Colonic mucosa (tissue), 4 donors: ENCODE data around the gene PPM1H. TPM values are rescaled to one million over a fixed set of nuclear protein-coding genes. Genes with fewer than 3 reads are reported as not detected.

Source experiments
- DNase-seq: peaks from one replicate; pipeline ENCODE4 v3.0.0-alpha.2; 2020
- H3K27ac ChIP-seq: fragments of 200-600 bp; one replicate; pipeline ENCODE4 v1.8.0; 2021
- H3K27me3 ChIP-seq: fragments of 200-600 bp; one replicate; pipeline ENCODE4 v1.8.0; 2021
- H3K36me3 ChIP-seq: fragments of 200-600 bp; one replicate; pipeline ENCODE4 v1.8.0; 2021
- H3K4me1 ChIP-seq: fragments of 200-600 bp; one replicate; pipeline ENCODE4 v1.8.0; 2021; ENCODE audit warnings: mild to moderate bottlenecking
- H3K4me3 ChIP-seq: fragments of 200-600 bp; one replicate; pipeline ENCODE4 v1.8.0; 2021
- H3K9ac ChIP-seq, 2 donors: one replicate each; pipeline ENCODE4 v1.7.0; 2013; ENCODE audit warnings: control low read depth in 2 of 2, low read depth in 2 of 2, low read length in 2 of 2
- H3K9me3 ChIP-seq: fragments of 200-600 bp; one replicate; pipeline ENCODE4 v1.8.0; 2021
- CTCF ChIP-seq: fragments of 200-600 bp; IDR thresholded peaks from one replicate; pipeline ENCODE4 v1.8.0; 2022; ENCODE audit warnings: antibody characterized with exemption, mild to moderate bottlenecking
- intact Hi-C: fragments of 100-400 bp; cut with DNase I; formaldehyde crosslinking; loops from one replicate; pipeline ENCODE4 v1.14.1; 2022
- total RNA-seq, 2 donors: library from RNA; stranded (reverse); fragmentation: NEBNext Ultra II Directional in 1 of 2; extraction: Animal tissue kit (Norgen Biotek cat#: 25700) in 1 of 2; gene quantifications; one replicate each; pipeline ENCODE4 v1.2.1, GENCODE V29; 2021
- donor health status: healthy.
- donor health status: DM: no; HTN: no; CAD: no.
- donor health status: DM: no; HTN: no; CAD: no.

Gene PPM1H
- total RNA-seq, 2 donors from 2014 or later: 7.4 to 8.1 TPM

GRCh38 chr12:62876938-62877548 is 57.9 kb downstream of the PPM1H start:
- no peak for TF ChIP-seq CTCF
- DNase-seq: no peak
- no peaks in the 10 kb centered on the region for H3K4me1 ChIP-seq
- no peaks in the 10 kb centered on the region for H3K27me3 ChIP-seq
- H3K27ac ChIP-seq: no peak overlapping the region
- H3K9ac ChIP-seq: no peak overlapping the region
- no peak overlapping the region for H3K4me3 ChIP-seq
- no peaks in the 10 kb centered on the region for H3K9me3 ChIP-seq
- H3K36me3 ChIP-seq: no peaks in the 10 kb centered on the region
- intact Hi-C loops: no loop called here

DNA sequence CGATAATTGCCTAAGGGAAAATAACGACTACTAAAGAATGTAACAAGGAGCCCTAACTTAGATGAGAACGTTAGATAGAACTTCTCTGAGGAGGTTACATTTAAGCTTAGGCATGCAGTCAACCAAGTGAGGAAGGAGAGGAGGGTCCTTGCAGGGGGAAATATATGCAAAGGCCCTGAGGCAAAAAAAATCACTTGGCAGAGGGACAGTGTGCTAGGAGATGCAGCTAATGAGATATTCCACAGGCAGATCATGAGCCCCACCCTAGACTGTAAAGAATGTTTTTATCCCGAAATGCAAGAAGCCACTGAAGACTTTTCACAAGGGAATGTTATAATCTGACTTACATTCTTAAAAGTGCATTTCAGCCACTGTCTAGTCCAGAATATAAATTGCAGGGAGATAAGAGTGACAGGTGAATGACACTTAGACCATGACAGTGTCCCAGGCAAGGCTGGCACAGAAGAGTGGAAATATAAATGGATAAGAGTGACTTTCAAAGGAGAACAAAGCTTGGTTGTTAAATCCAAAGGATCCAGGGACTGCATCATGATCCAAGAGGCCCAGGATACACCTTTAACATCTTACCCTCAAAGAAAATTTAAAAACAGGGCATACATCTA is 61.0 kb downstream of the PPM1H start:
- intact Hi-C loops: no loop called here
- TF ChIP-seq CTCF: no peak
- no peak overlapping the region for H3K9ac ChIP-seq

GRCh38 chr12:62873116-62873825 is 61.7 kb downstream of the PPM1H start:
- Histone ChIP-seq H3K4me3 (no peak overlapping the region), H3K27me3 (no peaks in the 10 kb centered on the region), H3K4me1 (no peaks in the 10 kb centered on the region), H3K9ac (no peak overlapping the region), H3K27ac (no peak overlapping the region), H3K9me3 (no peaks in the 10 kb centered on the region), H3K36me3 (no peaks in the 10 kb centered on the region)
- DNase-seq: no peak
- intact Hi-C loops: no loop called here
- no peak for TF ChIP-seq CTCF

More for the DNA sequence above, 61.0 kb downstream of the PPM1H start:
- no peaks in the 10 kb centered on the region for H3K36me3 ChIP-seq
- no peak overlapping the region for H3K4me3 ChIP-seq
- DNase-seq: no peak
- H3K9me3 ChIP-seq: no peaks in the 10 kb centered on the region
- no peak overlapping the region for H3K27ac ChIP-seq
- no peaks in the 10 kb centered on the region for H3K4me1 ChIP-seq
- H3K27me3 ChIP-seq: no peaks in the 10 kb centered on the region

GRCh38 chr12:62868820-62869219 is 66.1 kb downstream of the PPM1H start:
- intact Hi-C loops: no loop called here
- no peaks in the 10 kb centered on the region for H3K4me1 ChIP-seq
- H3K27ac ChIP-seq: no peak overlapping the region
- no peak overlapping the region for H3K4me3 ChIP-seq
- no peak for DNase-seq
- no peaks in the 10 kb centered on the region for H3K36me3 ChIP-seq
- H3K9me3 ChIP-seq: no peaks in the 10 kb centered on the region
- no peaks in the 10 kb centered on the region for H3K27me3 ChIP-seq
- H3K9ac ChIP-seq: no peak overlapping the region
- no peak for TF ChIP-seq CTCF

- H3K9ac ChIP-seq: no peak overlapping the region
- no peak overlapping the region for H3K27ac ChIP-seq
- H3K4me3 ChIP-seq: no peak overlapping the region
- no peaks in the 10 kb centered on the region for H3K27me3 ChIP-seq
- H3K9me3 ChIP-seq: no peaks in the 10 kb centered on the region
- intact Hi-C loops: no loop called here
- no peaks in the 10 kb centered on the region for H3K36me3 ChIP-seq
- H3K4me1 ChIP-seq: no peaks in the 10 kb centered on the region
- no peak for TF ChIP-seq CTCF
- DNase-seq: no peak
Observed at GRCh38 chr12:62866451-62867082, 68.4 kb downstream of the PPM1H start.
